GM19397 (cell line): ENCODE measurements around the gene STIMATE.

Experiments used
- ATAC-seq: cut with Tn5 transposase; IDR thresholded peaks from one replicate; pipeline ENCODE4 v1.9.1; 2021; ENCODE audit warnings: mild to moderate bottlenecking, moderate library complexity; ENCODE audit not compliant: unreplicated experiment

The STIMATE gene

GRCh38 chr3:52894756-52895155, 2.6 kb downstream of the STIMATE start:
- ATAC-seq: no peak

GRCh38 chr3:52893723-52894122, 3.6 kb downstream of the STIMATE start:
- ATAC-seq: no peak

GRCh38 chr3:52892625-52893311, 4.6 kb downstream of the STIMATE start:
- no peak for ATAC-seq

GRCh38 chr3:52892290-52892624, 5.1 kb downstream of the STIMATE start:
- ATAC-seq: no peak

- no peak for ATAC-seq
Measured at GRCh38 chr3:52891615-52892081, 5.7 kb downstream of the STIMATE start.

GRCh38 chr3:52891164-52891563, 6.2 kb downstream of the STIMATE start:
- no peak for ATAC-seq

GRCh38 chr3:52890735-52891134, 6.6 kb downstream of the STIMATE start:
- no peak for ATAC-seq

GRCh38 chr3:52889901-52890300, 7.4 kb downstream of the STIMATE start:
- ATAC-seq: no peak

- no peak for ATAC-seq
Measured at GRCh38 chr3:52887166-52887565, 10.2 kb downstream of the STIMATE start.

GRCh38 chr3:52886049-52886730, 11.2 kb downstream of the STIMATE start:
- no peak for ATAC-seq

- ATAC-seq: no peak
Measured at GRCh38 chr3:52882377-52882776, 15.0 kb downstream of the STIMATE start.

GRCh38 chr3:52881871-52882270, 15.5 kb downstream of the STIMATE start:
- ATAC-seq: no peak

- ATAC-seq: no peak
Measured at GRCh38 chr3:52880474-52880873, 16.9 kb downstream of the STIMATE start.

GRCh38 chr3:52880047-52880446, 17.3 kb downstream of the STIMATE start:
- ATAC-seq: no peak

GRCh38 chr3:52879581-52879980, 17.8 kb downstream of the STIMATE start:
- ATAC-seq: no peak

GRCh38 chr3:52879090-52879489, 18.3 kb downstream of the STIMATE start:
- ATAC-seq: no peak

- no peak for ATAC-seq
Measured at GRCh38 chr3:52877085-52877484, 20.3 kb downstream of the STIMATE start.

- ATAC-seq: no peak
Measured at GRCh38 chr3:52874864-52875587, 22.3 kb downstream of the STIMATE start.

- no peak for ATAC-seq
Measured at GRCh38 chr3:52874160-52874701, 23.1 kb downstream of the STIMATE start.

- no peak for ATAC-seq
Measured at GRCh38 chr3:52873433-52874159, 23.8 kb downstream of the STIMATE start.

- ATAC-seq: no peak
Measured at GRCh38 chr3:52872245-52872644, 25.1 kb downstream of the STIMATE start.
